ENCODE measurements around the gene RAB3IL1. TPM values are rescaled to one million over a fixed set of nuclear protein-coding genes. Genes with fewer than 3 reads are reported as not detected.

The RAB3IL1 gene
- total and polyA plus RNA-seq, 4 donors = 2.1 to 41.6 (median 5.4) TPM

- TF ChIP-seq ATF3 (IDR thresholded peaks at IDR 0.05) = no peak
- TF ChIP-seq GABPA (IDR thresholded peaks at IDR 0.05 in 1 of 2, conservative IDR thresholded peaks at IDR 0.05 in 1 of 2) = no peak
- TF ChIP-seq FOXA2 (IDR thresholded peaks at IDR 0.05) = no peak
- no peak for TF ChIP-seq HNF4G (IDR thresholded peaks at IDR 0.05)
- no peak for TF ChIP-seq TAF1 (conservative IDR thresholded peaks at IDR 0.05)
- no peak for TF ChIP-seq NR2F2 (IDR thresholded peaks at IDR 0.05)
Observed at GRCh38 chr11:61851113-61851899, 66.1 kb downstream of the RAB3IL1 start (continued).

- no peak for DNase-seq (ENCODE audit: low spot score)
- Histone ChIP-seq H3K4me3 (ENCODE audit: low read depth in 1 of 3, low read length in 3 of 3) (no peak overlapping the region), H3K27ac (ENCODE audit: low read depth in 1 of 2, low read length in 2 of 2) (no peak overlapping the region), H3K9ac (ENCODE audit: low read depth in 1 of 2, low read length in 2 of 2) (no peak overlapping the region), H3K4me1 (ENCODE audit: control insufficient read depth in 4 of 4, insufficient read depth in 4 of 4, low read length in 3 of 4) (peaks cover 0 to 8% (median under 1%) of the 10 kb centered on the region in 4 donors), H3K36me3 (ENCODE audit: control insufficient read depth in 4 of 4, insufficient read depth in 3 of 4, low read depth in 1 of 4, low read length in 3 of 4) (peaks cover 4 to 33% (median 22%) of the 10 kb centered on the region in 4 donors), H3K27me3 (ENCODE audit: control insufficient read depth in 4 of 4, insufficient read depth in 4 of 4, low read length in 3 of 4) (no peaks in the 10 kb centered on the region), H3K9me3 (ENCODE audit: control insufficient read depth in 4 of 4, low read length in 3 of 4) (no peaks in the 10 kb centered on the region)
- 76% methylated on average over 7 of the region's 7 CpGs for WGBS
- TF ChIP-seq ATF3 (IDR thresholded peaks at IDR 0.05) = no peak
- no peak for TF ChIP-seq REST (IDR thresholded peaks at IDR 0.05)
Observed at GRCh38 chr11:61850687-61851086, 66.7 kb downstream of the RAB3IL1 start.

GRCh38 chr11:61848631-61849030, 68.7 kb downstream of the RAB3IL1 start:
- Histone ChIP-seq H3K9me3 (ENCODE audit: control insufficient read depth in 4 of 4, low read length in 3 of 4) (no peaks in the 10 kb centered on the region), H3K9ac (ENCODE audit: low read depth in 1 of 2, low read length in 2 of 2) (no peak overlapping the region), H3K4me1 (ENCODE audit: control insufficient read depth in 4 of 4, insufficient read depth in 4 of 4, low read length in 3 of 4) (peaks cover 0 to 14% (median 1%) of the 10 kb centered on the region in 4 donors), H3K27me3 (ENCODE audit: control insufficient read depth in 4 of 4, insufficient read depth in 4 of 4, low read length in 3 of 4) (no peaks in the 10 kb centered on the region), H3K4me3 (ENCODE audit: low read depth in 1 of 3, low read length in 3 of 3) (no peak overlapping the region), H3K27ac (ENCODE audit: low read depth in 1 of 2, low read length in 2 of 2) (no peak overlapping the region), H3K36me3 (ENCODE audit: control insufficient read depth in 4 of 4, insufficient read depth in 3 of 4, low read depth in 1 of 4, low read length in 3 of 4) (peaks cover 4 to 30% (median 17%) of the 10 kb centered on the region in 4 donors)
- TF ChIP-seq NR2F2 (IDR thresholded peaks at IDR 0.05) (no peak), FOXA1 (IDR thresholded peaks at IDR 0.05) (no peak), ATF3 (IDR thresholded peaks at IDR 0.05) (no peak), CTCF (IDR thresholded peaks at IDR 0.05; ENCODE audit: low read depth, low read length, missing input control) (no peak), GABPA (IDR thresholded peaks at IDR 0.05 in 1 of 2, conservative IDR thresholded peaks at IDR 0.05 in 1 of 2) (no peak), FOXA2 (IDR thresholded peaks at IDR 0.05) (no peak), REST (IDR thresholded peaks at IDR 0.05) (no peak), ZBTB33 (IDR thresholded peaks at IDR 0.05) (no peak), RXRA (IDR thresholded peaks at IDR 0.05) (no peak), RAD21 (IDR thresholded peaks at IDR 0.05) (no peak), HNF4G (IDR thresholded peaks at IDR 0.05) (no peak), YY1 (IDR thresholded peaks at IDR 0.05) (no peak), SP1 (IDR thresholded peaks at IDR 0.05) (no peak)
- no peak for DNase-seq (ENCODE audit: low spot score)
- 94% methylated on average over 9 of the region's 9 CpGs for WGBS
